ENCODE measurements around the gene IQSEC1.

The IQSEC1 gene

GRCh38 chr3:13022348-13023234 is 50.6 kb downstream of the IQSEC1 start:
- peak; percentile 75 for DNase-seq (ENCODE audit: low read depth)

GRCh38 chr3:13021141-13022114 is 51.8 kb downstream of the IQSEC1 start:
- H3K4me3 ChIP-seq (ENCODE audit: low read length) = no peak overlapping the region; the same call in none of the 2 replicates
- DNase-seq (ENCODE audit: low read depth) = no peak
- no peak for TF ChIP-seq CTCF (conservative IDR thresholded peaks at IDR 0.05; ENCODE audit: low read length)

More at GRCh38 chr3:13022348-13023234, 50.6 kb downstream of the IQSEC1 start:
- TF ChIP-seq CTCF (conservative IDR thresholded peaks at IDR 0.05; ENCODE audit: low read length) = no peak
- peak overlapping the region; percentile 9; the same call in 1 of the 2 replicates for H3K4me3 ChIP-seq (ENCODE audit: low read length)

- H3K4me3 ChIP-seq (ENCODE audit: low read length) = no peak overlapping the region
- no peak for DNase-seq (ENCODE audit: low read depth)
- TF ChIP-seq CTCF (conservative IDR thresholded peaks at IDR 0.05; ENCODE audit: low read length) = no peak
These were observed 53.0 kb downstream of the IQSEC1 start for GRCh38 chr3:13020159-13020750.

GRCh38 chr3:13019243-13020095 is 53.8 kb downstream of the IQSEC1 start:
- H3K4me3 ChIP-seq (ENCODE audit: low read length) = peak overlapping the region; percentile 47
- TF ChIP-seq CTCF (conservative IDR thresholded peaks at IDR 0.05; ENCODE audit: low read length) = no peak
- DNase-seq (ENCODE audit: low read depth) = peak; percentile 87

GRCh38 chr3:13018561-13019242 is 54.5 kb downstream of the IQSEC1 start:
- H3K4me3 ChIP-seq (ENCODE audit: low read length) = peak overlapping the region; percentile 47
- DNase-seq (ENCODE audit: low read depth) = no peak
- no peak for TF ChIP-seq CTCF (conservative IDR thresholded peaks at IDR 0.05; ENCODE audit: low read length)

Data from AG10803 (cell line).